ENCODE results near the gene PDZRN3.

- TF ChIP-seq ZNF280B (CRISPR knock-in tag; IDR thresholded peaks at IDR 0.05; ENCODE audit: borderline replicate concordance) (no peak), NR2F6 (IDR thresholded peaks at IDR 0.05) (no peak), NR2F6 (CRISPR knock-in tag; IDR thresholded peaks at IDR 0.05) (no peak), DNMT1 (CRISPR knock-in tag; IDR thresholded peaks at IDR 0.05) (no peak), CEBPB (IDR thresholded peaks at IDR 0.05; ENCODE audit: borderline replicate concordance, low read depth, low read length) (no peak), ZBTB20 (CRISPR knock-in tag; IDR thresholded peaks at IDR 0.05; ENCODE audit: borderline replicate concordance, low read depth) (no peak)
- TF ChIP-seq, protein P1, sequence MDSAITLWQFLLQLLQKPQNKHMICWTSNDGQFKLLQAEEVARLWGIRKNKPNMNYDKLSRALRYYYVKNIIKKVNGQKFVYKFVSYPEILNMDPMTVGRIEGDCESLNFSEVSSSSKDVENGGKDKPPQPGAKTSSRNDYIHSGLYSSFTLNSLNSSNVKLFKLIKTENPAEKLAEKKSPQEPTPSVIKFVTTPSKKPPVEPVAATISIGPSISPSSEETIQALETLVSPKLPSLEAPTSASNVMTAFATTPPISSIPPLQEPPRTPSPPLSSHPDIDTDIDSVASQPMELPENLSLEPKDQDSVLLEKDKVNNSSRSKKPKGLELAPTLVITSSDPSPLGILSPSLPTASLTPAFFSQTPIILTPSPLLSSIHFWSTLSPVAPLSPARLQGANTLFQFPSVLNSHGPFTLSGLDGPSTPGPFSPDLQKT (CRISPR knock-in tag; IDR thresholded peaks at IDR 0.05; ENCODE audit: borderline replicate concordance) = no peak
Observed at GRCh38 chr3:73667889-73668288, 43.1 kb upstream of the PDZRN3 start.

Data from HepG2 (cell line).